Prostate gland (tissue), 2 donors: ENCODE data around the gene EPS15.

ENCODE experiments used
- POLR2A ChIP-seq: fragments of 450-650 bp; IDR thresholded peaks from one replicate; pipeline ENCODE4 v1.6.1; 2016; ENCODE audit warnings: antibody characterized with exemption, mild to moderate bottlenecking
- TF ChIP-seq, protein P1 (sequence below), 4 experiments: fragments of 200-600 bp in 2 of 4; fragments of 450-650 bp in 2 of 4; sonication (generic) in 2 of 4; IDR thresholded peaks; 1 replicate in 3 of 4; 2 replicates in 1 of 4; pipeline ENCODE4 v1.5.1; 2016 to 2019; ENCODE audit warnings: antibody characterized with exemption in 4 of 4, mild to moderate bottlenecking in 2 of 4, moderate library complexity in 2 of 4

DNA sequence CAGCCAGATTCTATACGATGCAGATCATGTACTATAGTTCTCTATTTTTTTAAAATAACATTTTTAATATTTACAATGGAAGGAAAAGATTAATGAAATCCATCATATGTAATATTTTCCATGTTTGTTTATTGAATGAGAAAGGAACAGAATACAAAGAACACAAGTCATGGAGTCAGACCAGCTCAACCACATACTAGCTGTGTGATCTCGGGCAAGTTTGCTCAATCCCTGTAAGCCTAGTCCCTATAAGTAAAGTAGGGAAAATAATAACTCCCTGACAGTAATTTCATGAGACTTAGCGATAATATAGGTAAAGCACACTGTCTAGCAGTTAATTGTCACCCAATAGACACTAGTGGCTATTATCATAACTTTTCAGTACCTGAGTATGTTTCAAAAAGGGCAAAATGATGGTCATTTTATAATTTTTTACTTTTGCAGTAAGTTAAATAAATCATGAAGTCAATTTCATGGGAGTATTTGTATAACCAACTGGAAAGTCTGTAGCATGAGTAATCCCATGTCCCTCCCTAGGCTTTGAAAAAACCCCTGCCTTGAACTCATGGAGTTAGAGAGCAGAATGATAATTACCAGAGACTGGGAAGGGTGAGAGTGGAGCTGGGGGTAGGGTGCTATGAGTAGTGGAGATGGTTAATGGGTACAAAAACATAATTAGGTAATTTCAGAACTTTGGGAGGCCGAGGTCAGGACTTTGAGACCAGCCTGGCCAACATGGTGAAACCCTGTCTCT, 37.0 kb upstream of the EPS15 start:
- TF ChIP-seq, protein P1, sequence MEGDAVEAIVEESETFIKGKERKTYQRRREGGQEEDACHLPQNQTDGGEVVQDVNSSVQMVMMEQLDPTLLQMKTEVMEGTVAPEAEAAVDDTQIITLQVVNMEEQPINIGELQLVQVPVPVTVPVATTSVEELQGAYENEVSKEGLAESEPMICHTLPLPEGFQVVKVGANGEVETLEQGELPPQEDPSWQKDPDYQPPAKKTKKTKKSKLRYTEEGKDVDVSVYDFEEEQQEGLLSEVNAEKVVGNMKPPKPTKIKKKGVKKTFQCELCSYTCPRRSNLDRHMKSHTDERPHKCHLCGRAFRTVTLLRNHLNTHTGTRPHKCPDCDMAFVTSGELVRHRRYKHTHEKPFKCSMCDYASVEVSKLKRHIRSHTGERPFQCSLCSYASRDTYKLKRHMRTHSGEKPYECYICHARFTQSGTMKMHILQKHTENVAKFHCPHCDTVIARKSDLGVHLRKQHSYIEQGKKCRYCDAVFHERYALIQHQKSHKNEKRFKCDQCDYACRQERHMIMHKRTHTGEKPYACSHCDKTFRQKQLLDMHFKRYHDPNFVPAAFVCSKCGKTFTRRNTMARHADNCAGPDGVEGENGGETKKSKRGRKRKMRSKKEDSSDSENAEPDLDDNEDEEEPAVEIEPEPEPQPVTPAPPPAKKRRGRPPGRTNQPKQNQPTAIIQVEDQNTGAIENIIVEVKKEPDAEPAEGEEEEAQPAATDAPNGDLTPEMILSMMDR (IDR thresholded peaks at IDR 0.05) = no peak
- no peak for TF ChIP-seq POLR2A
